Urothelium cell line (cell line): ENCODE data around the gene TTPAL.

Experiments
- DNase-seq: peaks from one replicate; pipeline ENCODE4 v3.0.0; 2011; ENCODE audit warnings: low spot score, mixed read lengths
- FAIRE-seq: peaks from 2 replicates; lab custom pipeline; 2011; peaks lifted over from hg19 to GRCh38; lab: Jason Lieb, UNC

The TTPAL gene

DNA sequence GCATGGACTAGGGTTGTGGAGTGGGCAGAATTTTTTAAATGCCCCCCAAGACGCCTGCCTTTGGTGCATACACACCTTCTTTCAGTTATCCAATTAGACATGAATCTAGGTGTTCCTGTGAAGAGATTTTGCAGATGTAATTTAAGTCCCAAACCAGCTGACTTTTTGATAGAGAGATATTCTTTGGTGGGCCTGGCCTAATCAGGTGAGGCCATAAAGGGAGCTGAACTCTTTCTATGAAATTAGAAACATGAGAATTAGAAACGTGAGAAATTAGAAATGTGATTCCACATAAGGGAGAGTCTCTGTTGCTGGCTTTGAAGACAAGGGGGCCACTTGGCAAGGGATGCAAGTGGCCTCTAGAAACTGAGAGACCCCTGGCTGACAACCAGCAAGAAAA lies 36.4 kb upstream of the TTPAL start:
- DNase-seq (no peak), FAIRE-seq (no peak)

DNA sequence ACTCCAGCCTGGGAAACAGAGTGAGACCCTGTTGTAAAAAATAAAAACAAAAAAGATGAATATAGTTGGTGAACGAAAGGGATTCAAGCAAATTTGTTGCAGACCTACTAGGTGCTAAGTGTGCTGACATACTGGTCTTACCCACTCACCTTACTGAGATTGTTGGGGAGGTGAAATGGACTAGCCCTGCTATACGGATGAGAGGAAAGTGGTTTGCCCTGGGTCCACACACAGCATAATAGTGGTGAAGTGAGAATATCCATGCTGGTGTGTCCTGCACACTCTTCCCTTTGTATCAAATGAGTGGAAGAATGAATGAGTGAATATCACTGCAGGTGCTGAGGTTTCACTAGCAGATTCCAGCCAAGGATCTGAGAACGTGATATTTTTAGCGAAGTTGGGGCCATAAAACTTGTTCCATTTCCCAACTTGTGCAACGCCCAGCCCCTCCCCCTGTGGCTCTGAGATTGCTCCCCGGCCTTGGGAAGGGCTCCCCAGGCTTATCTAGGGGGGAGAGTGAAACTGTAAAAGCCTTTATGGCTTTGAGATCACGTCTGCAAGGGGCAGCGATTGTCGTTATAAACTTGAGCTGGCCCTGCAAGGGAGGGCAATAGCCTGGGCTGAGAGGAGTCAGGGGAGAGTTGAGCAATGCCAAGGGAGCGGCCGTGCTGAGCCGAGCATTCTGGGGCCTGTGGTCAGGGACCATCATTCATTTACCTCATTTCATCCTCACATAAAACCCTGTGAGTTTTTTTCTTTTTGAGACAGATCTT lies 33.2 kb upstream of the TTPAL start:
- FAIRE-seq, result peak; percentile 35
- DNase-seq, result no peak

DNA sequence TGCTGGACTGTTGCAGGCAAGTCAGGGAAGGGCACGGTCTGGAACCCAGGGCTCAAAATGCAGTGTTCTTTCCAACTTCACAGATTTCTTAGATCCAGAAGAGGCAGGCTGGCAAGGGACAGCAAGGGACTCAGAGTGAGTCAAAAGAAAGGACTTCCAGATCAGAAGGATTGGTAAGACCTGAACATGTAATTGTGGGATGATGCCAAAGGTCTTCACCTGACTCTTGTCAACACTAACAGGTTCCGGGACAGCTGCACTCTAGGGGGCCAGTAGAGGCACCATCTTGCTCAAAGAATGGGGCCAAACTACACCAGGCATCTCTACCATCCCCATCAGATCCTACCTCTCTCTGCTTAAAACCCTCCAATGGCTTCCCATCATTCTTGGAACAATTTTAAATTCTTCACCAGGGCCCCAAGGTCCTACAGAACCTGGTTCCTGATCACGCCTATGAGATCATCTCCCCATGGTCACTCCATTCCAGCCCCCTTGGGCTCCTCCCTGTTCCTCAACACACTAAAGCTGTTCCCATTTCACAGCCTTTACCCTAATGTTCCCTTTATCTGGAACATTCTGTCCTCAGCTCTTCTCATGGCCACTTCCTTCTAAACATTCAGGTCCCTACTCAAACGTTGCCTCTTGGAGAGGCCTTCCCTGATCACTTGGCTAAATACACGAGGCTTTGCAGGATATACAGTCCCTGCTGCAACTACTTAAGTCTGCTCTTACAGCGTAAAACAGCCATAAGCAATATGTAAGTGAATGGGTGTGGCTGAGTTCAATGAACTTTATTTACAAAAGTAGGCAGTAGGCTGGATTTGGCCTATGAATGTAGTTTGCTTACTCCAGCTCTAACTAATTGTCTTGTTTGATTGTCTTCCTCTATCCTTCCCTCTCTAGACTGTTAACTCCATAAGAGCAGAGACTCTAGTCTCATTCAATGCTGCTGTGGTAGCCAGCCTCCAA lies 29.6 kb upstream of the TTPAL start:
- DNase-seq (no peak), FAIRE-seq (no peak)

DNA sequence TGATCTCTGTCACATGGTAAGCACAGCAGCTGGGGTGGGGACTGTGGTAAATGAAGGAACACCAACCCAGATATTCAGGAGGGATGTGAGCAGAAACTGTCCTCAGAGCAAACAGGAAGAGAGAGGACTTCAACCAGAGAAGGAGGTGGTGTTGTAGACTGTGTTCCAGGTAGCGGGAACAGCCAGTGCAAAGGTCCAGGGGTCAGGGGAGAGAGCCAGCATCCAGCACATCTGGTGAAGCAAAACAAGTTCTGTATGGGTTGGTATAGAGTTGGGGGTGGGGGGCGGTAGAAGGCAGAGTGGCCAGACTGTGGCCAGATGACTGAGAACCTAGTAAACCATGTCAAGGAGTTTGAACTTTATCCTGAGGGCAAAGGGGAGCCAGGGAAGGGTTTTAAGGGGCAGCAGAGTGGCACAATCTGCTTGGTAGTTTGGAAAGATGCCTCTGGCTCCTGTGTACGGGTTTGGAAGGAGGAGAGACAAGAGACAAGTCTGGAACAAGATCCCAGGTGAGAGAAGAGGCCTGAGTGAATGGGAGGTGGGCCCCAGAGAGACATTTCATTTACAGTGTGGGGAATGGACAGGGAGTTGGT lies 27.8 kb upstream of the TTPAL start:
- FAIRE-seq, result no peak
- no peak for DNase-seq

DNA sequence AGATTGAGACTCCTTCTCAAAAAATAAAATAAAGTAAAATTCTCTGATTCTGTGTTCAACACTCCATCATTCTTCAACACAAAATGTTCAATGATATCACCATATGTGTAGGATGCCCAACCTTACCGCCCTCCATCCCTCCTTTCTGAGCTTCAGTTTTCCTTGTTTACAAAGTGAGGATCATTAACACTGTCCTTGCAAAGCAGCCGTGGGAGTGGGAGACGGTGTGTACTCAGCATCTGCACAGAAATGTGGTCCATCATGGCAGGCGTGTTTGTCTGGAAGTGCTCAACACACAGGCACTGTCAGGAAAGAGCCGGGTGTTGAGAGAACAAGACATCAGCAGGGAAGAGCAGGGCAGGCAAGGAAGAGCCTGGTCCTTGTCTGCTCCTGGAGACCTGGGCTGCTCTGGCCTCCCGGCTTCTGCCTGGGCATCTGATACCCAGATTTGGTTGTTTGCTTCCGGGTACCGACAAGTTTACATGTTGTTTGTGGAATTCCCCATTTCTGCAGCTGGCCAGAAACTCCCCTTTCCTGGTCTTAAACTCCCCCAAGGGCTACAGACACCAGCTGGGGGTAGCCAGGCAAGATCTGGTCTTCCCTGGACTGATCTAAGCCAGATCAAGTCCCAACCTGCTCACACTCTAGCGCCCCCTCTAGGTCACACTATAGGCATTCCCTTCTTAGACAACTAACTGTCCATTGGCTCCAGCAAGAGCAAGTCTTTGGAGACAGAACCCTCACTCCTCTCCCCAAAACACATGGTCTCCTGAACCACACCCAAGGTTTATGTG lies 26.7 kb upstream of the TTPAL start:
- DNase-seq, result no peak
- FAIRE-seq, result no peak

DNA sequence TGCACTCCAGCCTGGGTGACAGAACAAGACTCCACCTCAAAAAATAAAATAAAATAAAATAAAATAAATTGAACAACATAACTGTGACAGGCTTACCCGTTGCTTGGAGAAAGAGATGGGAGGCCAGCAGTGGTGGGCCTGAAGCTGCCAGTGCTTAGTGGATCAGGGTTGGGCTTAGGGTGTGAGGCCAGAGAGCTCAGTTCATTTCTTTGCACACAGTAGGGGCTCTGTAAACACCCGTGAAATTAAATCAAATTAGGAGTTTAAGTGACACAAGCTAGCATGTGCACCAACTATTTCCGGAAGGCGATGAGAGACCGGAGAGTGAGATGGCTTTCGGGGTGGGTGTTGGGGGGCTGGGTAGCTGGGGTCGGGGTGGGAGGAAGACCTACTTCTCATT lies 25.8 kb upstream of the TTPAL start:
- FAIRE-seq, result no peak
- no peak for DNase-seq

DNA sequence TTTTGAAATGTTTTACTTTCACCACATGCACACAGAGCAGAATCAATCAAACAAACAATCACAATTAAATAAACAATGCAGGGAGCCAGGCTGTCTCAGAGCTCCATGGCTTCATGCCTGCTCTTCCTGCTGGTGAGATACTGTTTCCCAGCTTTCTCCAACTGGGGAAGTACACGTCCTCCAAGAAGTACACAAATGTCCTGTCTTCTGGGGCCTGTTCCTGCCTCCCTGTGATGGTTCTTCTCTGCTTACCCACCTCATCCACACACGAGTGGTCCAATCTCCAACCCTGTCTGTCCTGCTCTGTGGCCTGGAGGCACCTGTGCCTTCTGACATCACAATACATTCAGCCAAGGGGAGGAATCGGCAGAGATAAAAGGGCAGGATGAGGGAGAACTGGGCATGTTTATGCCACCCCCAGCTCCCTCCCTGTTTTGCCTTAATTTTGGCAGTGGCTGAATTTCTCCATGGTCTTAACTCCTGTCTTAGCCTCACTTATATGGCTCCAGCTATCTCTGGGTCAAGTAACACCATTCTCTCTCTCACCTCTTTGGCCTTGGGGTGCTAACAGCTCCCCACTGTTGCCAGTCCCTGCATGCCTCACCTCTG lies 25.3 kb upstream of the TTPAL start:
- FAIRE-seq, result peak; percentile 9

DNA sequence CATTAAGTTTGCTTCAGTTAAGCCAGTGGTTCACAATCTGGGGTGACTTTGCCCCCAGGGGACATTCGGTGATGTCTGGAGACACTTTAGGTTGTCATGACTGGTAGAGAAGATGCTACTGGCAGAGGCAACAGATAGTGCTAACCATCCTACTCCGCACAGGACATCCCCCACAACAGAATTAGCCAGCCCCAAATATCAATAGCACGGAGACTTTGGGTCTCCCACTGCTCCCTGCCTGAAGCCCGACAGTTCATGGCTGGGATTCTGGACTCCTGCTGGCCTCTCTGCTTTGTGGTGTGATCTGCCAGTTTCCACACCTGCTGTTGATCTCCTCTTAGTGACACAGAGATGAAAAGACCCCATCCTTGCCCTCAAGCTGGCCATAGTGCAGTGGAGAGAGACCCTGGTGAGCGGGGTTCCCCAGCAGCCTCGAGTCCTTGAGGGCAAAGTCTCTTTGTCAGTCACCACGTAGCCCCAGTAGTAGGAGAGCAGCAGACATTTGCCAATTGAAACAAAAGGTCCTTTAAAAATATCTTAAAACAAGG lies 24.7 kb upstream of the TTPAL start:
- DNase-seq (no peak), FAIRE-seq (no peak)

More for the DNA sequence above, 25.3 kb upstream of the TTPAL start:
- no peak for DNase-seq

DNA sequence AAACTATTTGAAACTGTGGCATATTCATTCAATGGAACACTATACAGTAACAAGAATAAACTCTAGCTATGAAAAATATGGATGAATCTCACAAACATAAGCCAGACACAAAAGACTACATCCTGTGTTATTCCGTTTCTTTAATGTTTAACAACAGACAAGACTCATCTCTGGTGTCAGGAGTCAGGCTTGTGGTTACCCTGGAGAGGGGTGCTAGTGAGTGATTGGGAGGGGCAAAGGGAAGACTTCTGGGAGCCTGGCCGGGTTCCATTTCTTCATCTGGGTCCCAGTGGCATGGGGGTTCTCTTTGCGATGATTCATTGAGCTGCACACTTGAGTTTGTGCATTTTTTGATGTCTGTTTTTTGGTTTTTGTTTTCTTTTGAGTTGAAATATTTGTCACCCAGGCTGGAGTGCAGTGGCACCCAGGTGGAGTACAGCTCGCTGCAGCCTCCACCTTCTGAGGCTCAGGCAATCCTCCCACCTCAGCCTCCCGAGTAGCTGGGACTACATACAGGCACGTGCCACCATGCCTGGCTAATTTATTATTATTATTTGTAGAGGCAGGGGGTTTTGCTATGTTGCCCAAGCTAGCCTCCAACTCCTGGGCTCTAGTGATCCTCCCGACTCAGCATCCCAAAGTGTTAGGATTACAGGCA lies 21.2 kb upstream of the TTPAL start:
- DNase-seq, result no peak
- no peak for FAIRE-seq

DNA sequence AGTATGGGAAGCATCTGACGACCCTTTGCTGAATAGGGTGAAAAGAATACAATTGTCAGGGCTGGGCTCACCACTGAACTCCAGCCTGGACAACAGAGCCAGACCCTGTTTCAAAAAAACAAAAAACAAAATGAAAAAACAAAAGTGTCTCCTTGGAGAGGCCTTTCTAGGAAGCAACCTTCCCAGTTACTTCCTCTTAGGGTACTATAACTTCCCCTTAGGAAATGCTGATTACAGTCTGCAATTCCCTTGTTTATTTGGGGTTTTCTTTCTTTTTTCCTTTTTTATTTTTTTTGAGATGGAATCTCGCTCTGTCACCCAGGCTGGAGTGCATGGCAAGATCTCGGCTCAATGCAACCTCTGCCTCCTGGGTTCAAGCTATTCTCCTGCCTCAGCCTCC lies 20.5 kb upstream of the TTPAL start:
- FAIRE-seq (no peak), DNase-seq (no peak)

DNA sequence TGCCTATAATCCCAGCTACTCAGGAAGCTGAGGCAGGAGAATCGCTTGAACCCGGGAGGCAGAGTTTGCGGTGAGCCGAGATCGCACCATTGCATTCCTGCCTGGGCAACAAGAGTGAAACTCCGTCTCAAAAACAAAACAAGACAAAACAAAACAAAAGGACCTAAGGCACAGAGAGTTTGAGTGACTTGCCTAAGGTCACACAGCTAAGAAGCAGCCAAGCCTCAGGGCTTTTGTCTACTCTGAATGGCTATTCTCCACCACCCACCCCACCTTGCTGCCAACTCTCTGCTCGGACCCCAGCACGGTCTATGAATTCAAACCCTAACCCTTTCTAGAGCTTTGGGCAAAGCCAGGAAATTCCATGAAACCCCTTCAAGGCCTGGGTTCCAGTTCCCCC lies 19.1 kb upstream of the TTPAL start:
- FAIRE-seq (no peak), DNase-seq (no peak)

DNA sequence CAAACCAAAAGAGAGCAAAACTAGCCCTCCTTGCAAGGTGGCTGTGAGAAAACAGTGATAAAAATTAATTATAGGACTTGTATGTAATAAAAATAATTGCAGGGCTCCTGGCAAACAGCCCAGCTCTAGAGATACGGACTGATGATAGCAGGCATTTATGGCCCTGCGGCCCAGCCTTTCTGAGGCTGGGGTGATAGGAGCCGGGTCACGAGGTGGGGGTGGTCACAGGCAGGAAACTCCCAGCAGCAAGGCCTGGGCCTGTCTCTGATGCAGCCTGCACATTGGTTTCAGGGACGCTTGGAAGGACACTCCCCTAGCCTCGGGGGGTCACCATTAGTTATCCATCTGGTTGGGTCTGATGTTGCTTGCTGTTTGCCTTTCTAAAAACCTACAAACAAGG lies 18.7 kb upstream of the TTPAL start:
- DNase-seq (no peak), FAIRE-seq (no peak)

DNA sequence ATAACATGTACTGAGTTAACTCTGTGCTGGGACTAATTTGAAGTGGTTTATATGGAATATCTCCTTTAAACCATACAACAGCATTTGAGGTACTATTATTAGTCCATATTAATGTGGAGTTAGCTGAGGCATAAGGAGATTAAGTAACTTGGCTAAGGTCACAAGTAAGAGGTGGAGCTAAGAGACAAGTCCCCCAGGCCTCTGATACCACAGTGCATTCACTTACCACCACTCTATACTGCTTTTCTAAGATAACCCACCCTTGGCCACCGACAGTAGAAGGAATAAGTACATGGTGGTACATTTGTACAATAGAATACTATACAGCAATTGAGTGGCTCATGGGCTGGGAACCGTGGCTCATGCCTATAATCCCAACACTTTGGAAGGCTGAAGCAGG lies 16.4 kb upstream of the TTPAL start:
- FAIRE-seq, result no peak
- no peak for DNase-seq

DNA sequence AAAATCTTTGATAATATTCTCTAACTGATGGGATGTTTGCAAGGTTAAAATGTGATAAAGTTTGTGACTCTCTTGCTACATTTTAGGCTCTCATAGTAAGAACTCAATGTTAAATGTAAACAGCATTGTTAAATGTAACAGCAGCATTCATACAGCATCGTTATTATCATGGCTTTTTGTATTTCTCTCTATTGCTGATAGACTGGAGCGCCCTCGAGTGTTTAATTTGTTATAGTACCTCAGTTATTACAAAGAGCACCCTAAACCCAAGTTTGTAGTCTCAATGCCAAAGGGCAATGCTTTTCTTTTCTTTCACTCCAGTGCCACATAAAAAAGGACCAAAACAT lies 14.9 kb upstream of the TTPAL start:
- DNase-seq (peak; percentile 49), FAIRE-seq (no peak)

DNA sequence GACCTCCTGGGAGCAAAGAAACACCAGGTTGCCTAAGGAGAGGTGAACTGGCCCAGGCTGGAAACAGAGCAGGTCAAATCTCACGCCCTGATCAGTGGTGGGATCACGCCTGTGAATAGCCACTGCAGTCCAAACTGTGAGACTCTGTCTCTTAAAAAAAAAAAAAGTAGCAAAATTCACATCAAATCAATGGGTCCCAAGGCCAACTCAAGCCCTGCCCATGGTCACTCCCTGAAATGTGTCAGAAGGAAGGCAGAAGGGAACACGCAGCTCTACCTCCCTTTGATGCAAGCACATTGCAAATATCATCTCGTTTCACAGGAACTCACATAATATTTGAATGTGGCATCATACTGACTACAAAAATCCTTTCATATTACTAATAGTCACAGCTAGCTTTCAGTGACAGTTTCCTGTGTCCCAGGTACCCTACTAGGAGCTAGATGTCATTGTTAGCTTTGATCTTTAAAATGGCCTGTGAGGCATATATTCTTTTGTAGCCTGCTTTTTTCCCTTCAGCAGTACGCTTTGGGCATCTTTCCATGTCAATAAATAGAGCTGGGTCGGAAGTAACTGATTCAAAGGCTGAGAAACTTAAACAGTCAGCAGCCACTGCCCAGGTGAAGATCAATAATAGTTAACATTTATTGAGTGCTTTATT lies 14.4 kb upstream of the TTPAL start:
- DNase-seq (no peak), FAIRE-seq (no peak)

DNA sequence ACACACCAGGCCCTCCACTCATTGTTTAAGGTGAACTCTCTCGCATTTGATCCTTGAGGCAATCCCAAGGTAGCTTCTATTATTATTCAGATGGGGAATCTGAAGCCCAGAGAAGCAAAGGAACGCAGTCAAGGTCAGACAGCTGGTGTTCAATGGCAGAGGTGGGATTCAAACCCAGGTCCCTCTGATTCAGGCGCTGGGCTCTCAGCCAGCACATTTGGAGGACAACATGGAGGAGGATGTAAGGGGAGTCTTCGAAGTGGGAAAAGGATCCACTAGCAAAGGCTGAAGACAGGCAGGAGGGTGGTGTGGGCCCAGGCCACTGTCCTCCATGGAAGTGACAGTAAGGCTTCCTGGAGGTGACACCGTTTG lies 13.9 kb upstream of the TTPAL start:
- DNase-seq (no peak), FAIRE-seq (no peak)

DNA sequence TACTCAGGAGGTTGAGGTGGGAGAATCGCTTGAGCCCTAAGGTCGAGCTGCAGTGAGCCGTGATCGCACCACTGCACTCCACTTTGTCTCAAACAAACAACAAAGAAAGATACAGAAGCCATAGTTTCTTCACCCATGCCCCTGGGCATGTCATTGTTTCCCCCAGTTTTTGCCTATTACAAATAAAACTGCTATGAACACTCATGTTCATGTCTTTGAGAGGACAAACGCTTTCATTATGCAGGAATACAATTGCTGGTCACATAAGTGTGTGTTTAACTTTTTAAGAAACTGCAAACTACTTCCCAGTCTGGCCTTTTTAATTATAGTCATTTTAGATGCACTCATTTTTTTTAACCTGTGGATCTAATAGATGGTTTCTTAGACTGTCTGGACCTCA lies 12.2 kb upstream of the TTPAL start:
- DNase-seq (no peak), FAIRE-seq (no peak)

DNA sequence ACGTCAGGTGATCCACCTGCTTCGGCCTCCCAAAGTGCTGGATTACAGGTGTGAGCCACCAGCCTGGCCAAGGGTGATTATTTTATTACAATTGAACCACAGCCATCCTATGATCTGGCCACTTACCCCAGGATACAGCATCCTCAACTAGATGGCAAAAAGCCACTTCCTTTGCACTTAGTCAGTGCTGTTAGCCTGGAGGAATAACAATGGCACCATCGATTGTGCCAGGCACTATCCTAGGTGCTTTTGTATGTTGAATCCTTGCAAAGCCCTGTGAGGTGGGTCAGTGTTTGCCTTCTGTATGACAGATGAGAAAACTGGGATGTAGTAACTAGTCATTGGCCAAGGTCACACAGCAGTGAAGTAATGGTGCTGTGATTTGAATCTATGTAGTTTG lies 11.2 kb upstream of the TTPAL start:
- FAIRE-seq (no peak), DNase-seq (no peak)

DNA sequence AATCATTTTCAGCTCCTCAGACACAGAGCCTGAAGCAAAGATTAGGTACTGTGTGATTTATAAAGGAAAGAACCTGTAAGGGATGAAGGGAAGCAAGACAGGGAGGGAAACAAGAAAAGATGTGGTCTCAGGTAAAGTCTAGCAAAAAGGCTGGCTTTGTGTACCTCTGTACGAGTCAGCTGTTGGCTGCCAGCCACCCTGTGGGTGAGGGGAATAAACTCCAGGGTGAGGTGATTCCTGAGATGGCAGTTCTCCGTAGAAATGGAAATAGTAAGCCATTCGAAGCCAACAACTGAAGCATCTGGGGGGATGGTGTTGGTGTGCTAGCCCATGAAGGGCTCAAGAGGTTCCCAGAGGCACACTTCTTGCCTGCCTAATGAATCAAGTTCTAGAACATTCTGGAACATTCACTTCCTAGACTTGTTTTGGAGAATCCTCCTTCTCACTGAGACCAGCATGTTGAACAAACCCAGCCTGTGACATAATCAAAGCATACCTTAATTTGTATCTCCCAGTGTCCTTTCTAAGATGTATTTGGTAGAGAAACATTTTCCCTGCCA lies 10.6 kb upstream of the TTPAL start:
- DNase-seq, result no peak
- FAIRE-seq, result no peak
